AG09319 (cell line): Measurements from ENCODE around the gene AKR7A2.
"Not testable (repeated sequence)": the region's sequence is repeated elsewhere in the genome, so short reads cannot be mapped to it uniquely, and the experiment has no call there.

Experiments
- DNase-seq: peaks from one replicate; pipeline ENCODE4 v3.0.0-alpha.2; 2010; ENCODE audit warnings: low read depth; ENCODE audit errors: extremely low read depth
- CTCF ChIP-seq: IDR thresholded peaks from 2 replicates; pipeline ENCODE4 v1.5.1; 2011; ENCODE audit warnings: low read depth, mild to moderate bottlenecking, inconsistent platforms, low read length, moderate library complexity

The AKR7A2 gene

GRCh38 chr1:19273106-19273843 lies 38.7 kb downstream of the AKR7A2 start:
- no peak for TF ChIP-seq CTCF

GRCh38 chr1:19272064-19272463 lies 39.9 kb downstream of the AKR7A2 start:
- no peak for TF ChIP-seq CTCF
- DNase-seq: no peak

More at GRCh38 chr1:19273106-19273843, 38.7 kb downstream of the AKR7A2 start:
- DNase-seq: no peak

GRCh38 chr1:19270343-19270730 lies 41.6 kb downstream of the AKR7A2 start:
- DNase-seq: not testable (repeated sequence)

- not testable (repeated sequence) for DNase-seq
Measured at GRCh38 chr1:19269427-19270342, 42.3 kb downstream of the AKR7A2 start.

- DNase-seq: no peak
- TF ChIP-seq CTCF: no peak
Measured at GRCh38 chr1:19268445-19268844, 43.5 kb downstream of the AKR7A2 start.

GRCh38 chr1:19262744-19263143 lies 49.2 kb downstream of the AKR7A2 start:
- no peak for DNase-seq

GRCh38 chr1:19262047-19262446 lies 49.9 kb downstream of the AKR7A2 start:
- no peak for DNase-seq

More at GRCh38 chr1:19262744-19263143, 49.2 kb downstream of the AKR7A2 start:
- no peak for TF ChIP-seq CTCF

More at GRCh38 chr1:19262047-19262446, 49.9 kb downstream of the AKR7A2 start:
- no peak for TF ChIP-seq CTCF
